Measurements from ENCODE around the gene GPX4. TPM values are rescaled to one million over a fixed set of nuclear protein-coding genes. Genes with fewer than 3 reads are reported as not detected.
A peak's percentile ranks its signal among the peaks of the same experiment; 100 is the strongest.

The GPX4 gene, protein sequence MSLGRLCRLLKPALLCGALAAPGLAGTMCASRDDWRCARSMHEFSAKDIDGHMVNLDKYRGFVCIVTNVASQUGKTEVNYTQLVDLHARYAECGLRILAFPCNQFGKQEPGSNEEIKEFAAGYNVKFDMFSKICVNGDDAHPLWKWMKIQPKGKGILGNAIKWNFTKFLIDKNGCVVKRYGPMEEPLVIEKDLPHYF
- polyA plus RNA-seq (2013, experiment 1 of 4): 427 TPM
- polyA plus RNA-seq (2013, experiment 2 of 4): 398 TPM
- polyA plus RNA-seq (2013, experiment 3 of 4): 429 TPM
- polyA plus RNA-seq (2013, experiment 4 of 4): 460 TPM

DNA sequence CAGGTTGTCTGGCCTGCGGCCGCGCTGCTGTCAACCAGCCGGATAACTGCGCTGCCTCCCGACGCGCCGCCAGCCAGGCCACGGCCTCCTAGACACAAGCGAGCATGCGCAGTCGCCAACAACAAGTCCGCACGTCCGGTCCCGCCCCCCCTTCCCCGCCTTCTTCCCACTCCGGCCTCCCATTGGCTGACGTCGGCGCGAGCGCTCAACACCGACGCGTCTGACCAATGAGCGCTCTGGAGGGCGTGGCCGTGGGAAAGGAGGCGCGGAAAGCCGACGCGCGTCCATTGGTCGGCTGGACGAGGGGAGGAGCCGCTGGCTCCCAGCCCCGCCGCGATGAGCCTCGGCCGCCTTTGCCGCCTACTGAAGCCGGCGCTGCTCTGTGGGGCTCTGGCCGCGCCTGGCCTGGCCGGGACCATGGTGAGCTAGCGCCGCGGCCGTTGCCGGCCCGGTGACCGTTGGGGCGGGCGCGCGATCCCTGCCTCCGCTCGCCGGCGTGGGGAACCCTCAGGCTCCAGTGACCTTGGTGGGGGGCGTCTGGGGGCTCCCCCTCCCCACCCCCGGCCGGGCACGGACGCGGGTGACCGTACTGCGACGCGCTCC lies at the start of gene GPX4:
Gene GPX4 (plus strand): TSS at position 287 of the 603 bp plus-strand sequence. CDS start 50 bp downstream, at position 337.
- Histone ChIP-seq H3K4me1 (ENCODE audit: control insufficient read depth, insufficient read depth, low read length) (peaks cover 3% of the 10 kb centered on the region), H3K9me3 (ENCODE audit: control insufficient read depth, low read length) (no peaks in the 10 kb centered on the region), H3K4me3 (ENCODE audit: insufficient read depth, low read depth, low read length) (peak within 1 kb of the TSS; percentile 89), H3K27me3 (ENCODE audit: control insufficient read depth, insufficient read depth, low read length, poor library complexity, severe bottlenecking) (no peaks in the 10 kb centered on the region), H3K36me3 (ENCODE audit: control insufficient read depth, insufficient read depth, low read length) (no peaks in the 10 kb centered on the region), H3K27ac (ENCODE audit: insufficient read depth, low read depth, low read length, poor library complexity, severe bottlenecking) (peak within 1 kb of the TSS; percentile 94)
- 1% methylated on average over 75 of the region's 75 CpGs for WGBS, 2 experiments

GRCh38 chr19:1054102-1055027 lies 49.4 kb upstream of the GPX4 start:
- no peak overlapping the region for H3K27ac ChIP-seq (ENCODE audit: insufficient read depth, low read depth, low read length, poor library complexity, severe bottlenecking)
- H3K4me3 ChIP-seq (ENCODE audit: insufficient read depth, low read depth, low read length): no peak overlapping the region
- peaks cover 10% of the 10 kb centered on the region for H3K36me3 ChIP-seq (ENCODE audit: control insufficient read depth, insufficient read depth, low read length)
- H3K4me1 ChIP-seq (ENCODE audit: control insufficient read depth, insufficient read depth, low read length): no peaks in the 10 kb centered on the region
- H3K9me3 ChIP-seq (ENCODE audit: control insufficient read depth, low read length): no peaks in the 10 kb centered on the region
- no peaks in the 10 kb centered on the region for H3K27me3 ChIP-seq (ENCODE audit: control insufficient read depth, insufficient read depth, low read length, poor library complexity, severe bottlenecking)
- 95 to 96% methylated on average over 28 of the region's 28 CpGs for WGBS, 2 experiments

GRCh38 chr19:1055028-1055425 lies 48.8 kb upstream of the GPX4 start:
- no peaks in the 10 kb centered on the region for H3K27me3 ChIP-seq (ENCODE audit: control insufficient read depth, insufficient read depth, low read length, poor library complexity, severe bottlenecking)
- H3K9me3 ChIP-seq (ENCODE audit: control insufficient read depth, low read length): no peaks in the 10 kb centered on the region
- 92% methylated on average over 14 of the region's 14 CpGs for WGBS, 2 experiments
- H3K36me3 ChIP-seq (ENCODE audit: control insufficient read depth, insufficient read depth, low read length): peaks cover 10% of the 10 kb centered on the region
- H3K27ac ChIP-seq (ENCODE audit: insufficient read depth, low read depth, low read length, poor library complexity, severe bottlenecking): no peak overlapping the region
- no peaks in the 10 kb centered on the region for H3K4me1 ChIP-seq (ENCODE audit: control insufficient read depth, insufficient read depth, low read length)
- H3K4me3 ChIP-seq (ENCODE audit: insufficient read depth, low read depth, low read length): no peak overlapping the region

DNA sequence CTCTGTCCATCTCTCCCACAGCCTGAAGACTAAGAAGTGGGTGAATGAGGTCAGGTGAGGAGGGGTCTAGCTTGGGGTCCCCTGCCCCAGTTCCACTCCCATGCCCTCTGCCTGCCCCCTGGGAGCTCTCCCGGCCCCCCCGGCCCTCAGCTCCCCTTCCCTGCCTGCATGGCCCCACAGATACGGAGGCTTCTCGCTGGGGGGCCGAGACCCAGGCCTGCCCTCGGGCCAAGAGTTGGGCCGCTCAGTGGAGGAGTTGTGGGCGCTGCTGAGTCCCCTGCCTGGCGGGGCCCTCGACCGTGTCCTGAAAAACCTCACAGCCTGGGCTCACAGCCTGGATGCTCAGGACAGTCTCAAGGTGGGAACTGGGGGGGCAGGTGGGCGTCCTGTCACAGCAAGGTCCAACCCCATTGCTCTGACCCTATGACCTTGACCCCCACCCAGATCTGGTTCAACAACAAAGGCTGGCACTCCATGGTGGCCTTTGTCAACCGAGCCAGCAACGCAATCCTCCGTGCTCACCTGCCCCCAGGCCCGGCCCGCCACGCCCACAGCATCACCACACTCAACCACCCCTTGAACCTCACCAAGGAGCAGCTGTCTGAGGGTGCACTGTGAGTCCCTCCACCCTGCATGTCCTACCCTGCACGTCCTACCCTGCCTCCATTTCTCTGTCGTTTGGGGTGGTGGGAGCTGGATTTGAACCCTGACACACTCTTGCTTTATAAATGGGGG lies 47.7 kb upstream of the GPX4 start:
- Histone ChIP-seq H3K36me3 (ENCODE audit: control insufficient read depth, insufficient read depth, low read length) (peaks cover 10% of the 10 kb centered on the region), H3K27me3 (ENCODE audit: control insufficient read depth, insufficient read depth, low read length, poor library complexity, severe bottlenecking) (no peaks in the 10 kb centered on the region), H3K9me3 (ENCODE audit: control insufficient read depth, low read length) (no peaks in the 10 kb centered on the region), H3K27ac (ENCODE audit: insufficient read depth, low read depth, low read length, poor library complexity, severe bottlenecking) (no peak overlapping the region), H3K4me3 (ENCODE audit: insufficient read depth, low read depth, low read length) (no peak overlapping the region), H3K4me1 (ENCODE audit: control insufficient read depth, insufficient read depth, low read length) (no peaks in the 10 kb centered on the region)
- WGBS, 2 experiments: 93 to 94% methylated on average over 20 of the region's 20 CpGs

DNA sequence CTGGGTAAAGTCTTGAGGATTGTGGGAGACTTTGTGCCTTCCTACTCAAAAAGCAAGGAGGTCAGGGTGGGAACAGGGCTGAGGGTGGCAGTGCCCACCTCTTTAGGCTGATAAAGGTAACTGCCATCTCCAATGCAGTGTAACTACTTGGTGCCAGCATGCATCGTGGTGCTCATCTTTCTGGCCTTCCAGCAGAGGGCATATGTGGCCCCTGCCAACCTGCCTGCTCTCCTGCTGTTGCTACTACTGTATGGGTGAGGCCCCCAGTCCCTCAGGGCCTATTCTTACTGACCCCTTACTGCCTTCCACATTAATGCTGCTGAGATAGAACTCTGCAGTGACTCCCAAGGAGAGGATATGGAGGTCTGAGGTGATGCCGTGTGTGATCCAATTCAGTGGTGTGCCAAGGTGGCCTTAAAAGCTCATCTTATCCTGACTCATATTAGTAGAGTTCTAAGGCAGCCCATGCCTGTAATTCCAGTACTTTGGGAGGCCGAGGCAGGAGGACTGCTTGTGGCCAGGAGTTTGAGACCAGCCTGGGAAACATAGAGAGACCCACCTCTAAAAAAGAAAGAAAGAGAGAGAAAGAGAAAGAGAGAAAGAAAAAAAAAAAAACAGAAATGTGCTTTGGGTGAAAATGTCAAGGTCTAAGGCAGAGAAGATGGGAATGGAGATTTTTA lies 46.5 kb upstream of the GPX4 start:
- 83 to 86% methylated on average over 3 of the region's 3 CpGs for WGBS, 2 experiments

GRCh38 chr19:1058112-1058511 lies 45.7 kb upstream of the GPX4 start:
- Histone ChIP-seq H3K4me1 (ENCODE audit: control insufficient read depth, insufficient read depth, low read length) (no peaks in the 10 kb centered on the region), H3K27ac (ENCODE audit: insufficient read depth, low read depth, low read length, poor library complexity, severe bottlenecking) (no peak overlapping the region)
- WGBS, 2 experiments: 95 to 97% methylated on average over 5 of the region's 5 CpGs

More for the DNA sequence above, 46.5 kb upstream of the GPX4 start:
- Histone ChIP-seq H3K27ac (ENCODE audit: insufficient read depth, low read depth, low read length, poor library complexity, severe bottlenecking) (no peak overlapping the region), H3K36me3 (ENCODE audit: control insufficient read depth, insufficient read depth, low read length) (peaks cover 10% of the 10 kb centered on the region), H3K27me3 (ENCODE audit: control insufficient read depth, insufficient read depth, low read length, poor library complexity, severe bottlenecking) (no peaks in the 10 kb centered on the region), H3K4me1 (ENCODE audit: control insufficient read depth, insufficient read depth, low read length) (no peaks in the 10 kb centered on the region), H3K9me3 (ENCODE audit: control insufficient read depth, low read length) (no peaks in the 10 kb centered on the region), H3K4me3 (ENCODE audit: insufficient read depth, low read depth, low read length) (no peak overlapping the region)

DNA sequence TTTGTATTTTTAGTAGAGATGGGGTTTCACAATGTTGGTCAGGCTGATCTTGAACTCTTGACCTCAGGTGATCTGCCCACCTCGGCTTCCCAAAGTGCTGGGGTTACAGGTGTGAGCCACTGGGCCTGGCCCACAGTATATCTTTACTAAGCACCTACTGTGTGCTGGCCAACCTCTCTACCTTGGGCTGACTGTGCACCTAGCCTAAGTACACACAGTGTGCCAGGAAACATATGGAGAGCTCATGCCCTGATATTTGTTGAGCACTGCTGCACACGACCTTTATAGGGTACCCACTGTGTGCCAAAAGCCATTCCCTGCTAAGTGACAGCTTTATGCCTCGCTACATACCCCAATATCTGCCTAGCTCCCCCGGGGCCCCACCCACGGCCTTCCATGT lies 43.1 kb upstream of the GPX4 start:
- WGBS, 2 experiments: 88 to 92% methylated on average over 5 of the region's 5 CpGs

More at GRCh38 chr19:1058112-1058511, 45.7 kb upstream of the GPX4 start:
- Histone ChIP-seq H3K4me3 (ENCODE audit: insufficient read depth, low read depth, low read length) (no peak overlapping the region), H3K9me3 (ENCODE audit: control insufficient read depth, low read length) (no peaks in the 10 kb centered on the region), H3K27me3 (ENCODE audit: control insufficient read depth, insufficient read depth, low read length, poor library complexity, severe bottlenecking) (no peaks in the 10 kb centered on the region), H3K36me3 (ENCODE audit: control insufficient read depth, insufficient read depth, low read length) (peaks cover 10% of the 10 kb centered on the region)

DNA sequence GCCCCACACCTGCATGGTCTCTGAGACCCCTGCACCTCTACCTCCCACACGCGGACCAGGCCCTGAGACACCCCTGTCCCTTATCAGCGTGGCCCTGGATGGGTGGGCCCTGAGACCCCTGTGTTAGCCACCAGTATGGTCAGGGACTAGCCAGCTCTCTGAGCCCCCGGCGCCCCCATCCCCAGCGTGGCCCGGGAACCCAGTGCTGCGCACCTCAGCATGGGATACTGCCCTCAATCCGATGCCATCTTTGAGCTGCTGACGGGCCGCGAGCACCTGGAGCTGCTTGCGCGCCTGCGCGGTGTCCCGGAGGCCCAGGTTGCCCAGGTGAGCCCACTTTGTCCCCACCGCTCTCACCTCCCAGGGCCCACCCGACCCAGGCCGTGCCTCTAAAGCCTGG lies 41.8 kb upstream of the GPX4 start:
- Histone ChIP-seq H3K9me3 (ENCODE audit: control insufficient read depth, low read length) (no peaks in the 10 kb centered on the region), H3K27ac (ENCODE audit: insufficient read depth, low read depth, low read length, poor library complexity, severe bottlenecking) (no peak overlapping the region), H3K27me3 (ENCODE audit: control insufficient read depth, insufficient read depth, low read length, poor library complexity, severe bottlenecking) (peaks cover 37% of the 10 kb centered on the region), H3K4me3 (ENCODE audit: insufficient read depth, low read depth, low read length) (no peak overlapping the region), H3K4me1 (ENCODE audit: control insufficient read depth, insufficient read depth, low read length) (peaks cover 13% of the 10 kb centered on the region), H3K36me3 (ENCODE audit: control insufficient read depth, insufficient read depth, low read length) (peaks cover 1% of the 10 kb centered on the region)
- 95% methylated on average over 20 of the region's 20 CpGs for WGBS, 2 experiments

More for the DNA sequence above, 43.1 kb upstream of the GPX4 start:
- Histone ChIP-seq H3K27me3 (ENCODE audit: control insufficient read depth, insufficient read depth, low read length, poor library complexity, severe bottlenecking) (peaks cover 24% of the 10 kb centered on the region), H3K4me1 (ENCODE audit: control insufficient read depth, insufficient read depth, low read length) (peaks cover 2% of the 10 kb centered on the region), H3K9me3 (ENCODE audit: control insufficient read depth, low read length) (no peaks in the 10 kb centered on the region), H3K27ac (ENCODE audit: insufficient read depth, low read depth, low read length, poor library complexity, severe bottlenecking) (no peak overlapping the region), H3K36me3 (ENCODE audit: control insufficient read depth, insufficient read depth, low read length) (peaks cover 9% of the 10 kb centered on the region), H3K4me3 (ENCODE audit: insufficient read depth, low read depth, low read length) (no peak overlapping the region)

GRCh38 chr19:1062387-1063029 lies 41.3 kb upstream of the GPX4 start:
- Histone ChIP-seq H3K4me1 (ENCODE audit: control insufficient read depth, insufficient read depth, low read length) (peaks cover 13% of the 10 kb centered on the region), H3K4me3 (ENCODE audit: insufficient read depth, low read depth, low read length) (no peak overlapping the region), H3K36me3 (ENCODE audit: control insufficient read depth, insufficient read depth, low read length) (no peaks in the 10 kb centered on the region), H3K9me3 (ENCODE audit: control insufficient read depth, low read length) (no peaks in the 10 kb centered on the region), H3K27me3 (ENCODE audit: control insufficient read depth, insufficient read depth, low read length, poor library complexity, severe bottlenecking) (peaks cover 43% of the 10 kb centered on the region), H3K27ac (ENCODE audit: insufficient read depth, low read depth, low read length, poor library complexity, severe bottlenecking) (no peak overlapping the region)
- whole genome bisulfite sequencing, 2 experiments: 83 to 84% methylated on average over 16 of the region's 17 CpGs
